ENCODE results near the gene ENTR1.

Gene ENTR1

GRCh38 chr9:136404801-136405136, 5.6 kb downstream of the ENTR1 start:
- peaks cover 30% of the 10 kb centered on the region for H3K79me2 ChIP-seq (ENCODE audit: control insufficient read depth, low read length)
- H3F3A ChIP-seq (ENCODE audit: control insufficient read depth, insufficient read depth): peaks cover 14% of the 10 kb centered on the region; the same call in 1 of the 2 replicates
- H3K36me3 ChIP-seq (ENCODE audit: control insufficient read depth, low read length): peaks cover 75% of the 10 kb centered on the region
- peaks cover 28% of the 10 kb centered on the region for H3K4me1 ChIP-seq (ENCODE audit: control insufficient read depth, low read length)
- no peak overlapping the region for H3K27ac ChIP-seq (ENCODE audit: low read depth, low read length)
- no peaks in the 10 kb centered on the region for H3K9me3 ChIP-seq (ENCODE audit: control insufficient read depth, insufficient read depth, low read length)
- no peak overlapping the region for H3K4me3 ChIP-seq (ENCODE audit: low read length)
- H4K20me1 ChIP-seq (ENCODE audit: control insufficient read depth, insufficient read depth, low read depth, low read length): no peaks in the 10 kb centered on the region; the same call in 1 of the 2 replicates
- H3K9me2 ChIP-seq (replicated peaks; ENCODE audit: control insufficient read depth, low read length): no peaks in the 10 kb centered on the region
- H3K27me3 ChIP-seq (ENCODE audit: control insufficient read depth, low read length): no peaks in the 10 kb centered on the region
- no peak overlapping the region for H3K4me2 ChIP-seq (ENCODE audit: low read length)
- TF ChIP-seq EZH2phosphoT487 (IDR thresholded peaks at IDR 0.05; ENCODE audit: borderline replicate concordance, low read length) (no peak), CTCF (IDR thresholded peaks at IDR 0.05; ENCODE audit: low read depth, low read length, poor library complexity, severe bottlenecking) (no peak)

GRCh38 chr9:136403915-136404800, 6.3 kb downstream of the ENTR1 start:
- Histone ChIP-seq H3K27me3 (ENCODE audit: control insufficient read depth, low read length) (no peaks in the 10 kb centered on the region), H3K4me2 (ENCODE audit: low read length) (no peak overlapping the region)

GRCh38 chr9:136403538-136403914, 6.9 kb downstream of the ENTR1 start:
- no peak for TF ChIP-seq EZH2phosphoT487 (IDR thresholded peaks at IDR 0.05; ENCODE audit: borderline replicate concordance, low read length)
- no peak for TF ChIP-seq CTCF (IDR thresholded peaks at IDR 0.05; ENCODE audit: low read depth, low read length, poor library complexity, severe bottlenecking)
- Histone ChIP-seq H3K79me2 (ENCODE audit: control insufficient read depth, low read length) (peaks cover 30% of the 10 kb centered on the region), H3K4me2 (ENCODE audit: low read length) (no peak overlapping the region), H3F3A (ENCODE audit: control insufficient read depth, insufficient read depth) (peaks cover 14% of the 10 kb centered on the region; the same call in 1 of the 2 replicates), H3K27me3 (ENCODE audit: control insufficient read depth, low read length) (no peaks in the 10 kb centered on the region), H3K27ac (ENCODE audit: low read depth, low read length) (no peak overlapping the region), H3K9me3 (ENCODE audit: control insufficient read depth, insufficient read depth, low read length) (no peaks in the 10 kb centered on the region), H3K9me2 (replicated peaks; ENCODE audit: control insufficient read depth, low read length) (no peaks in the 10 kb centered on the region), H3K4me1 (ENCODE audit: control insufficient read depth, low read length) (peaks cover 22% of the 10 kb centered on the region), H3K4me3 (ENCODE audit: low read length) (no peak overlapping the region), H3K36me3 (ENCODE audit: control insufficient read depth, low read length) (peaks cover 71% of the 10 kb centered on the region), H4K20me1 (ENCODE audit: control insufficient read depth, insufficient read depth, low read depth, low read length) (no peaks in the 10 kb centered on the region; the same call in none of the 2 replicates)

More at GRCh38 chr9:136403915-136404800, 6.3 kb downstream of the ENTR1 start:
- Histone ChIP-seq H3K9me2 (replicated peaks; ENCODE audit: control insufficient read depth, low read length) (no peaks in the 10 kb centered on the region), H3F3A (ENCODE audit: control insufficient read depth, insufficient read depth) (peaks cover 14% of the 10 kb centered on the region; the same call in 1 of the 2 replicates), H3K4me1 (ENCODE audit: control insufficient read depth, low read length) (peaks cover 22% of the 10 kb centered on the region), H3K27ac (ENCODE audit: low read depth, low read length) (no peak overlapping the region), H3K79me2 (ENCODE audit: control insufficient read depth, low read length) (peaks cover 30% of the 10 kb centered on the region), H3K9me3 (ENCODE audit: control insufficient read depth, insufficient read depth, low read length) (no peaks in the 10 kb centered on the region), H3K36me3 (ENCODE audit: control insufficient read depth, low read length) (peaks cover 72% of the 10 kb centered on the region), H4K20me1 (ENCODE audit: control insufficient read depth, insufficient read depth, low read depth, low read length) (no peaks in the 10 kb centered on the region; the same call in 1 of the 2 replicates), H3K4me3 (ENCODE audit: low read length) (no peak overlapping the region)
- no peak for TF ChIP-seq EZH2phosphoT487 (IDR thresholded peaks at IDR 0.05; ENCODE audit: borderline replicate concordance, low read length)
- no peak for TF ChIP-seq CTCF (IDR thresholded peaks at IDR 0.05; ENCODE audit: low read depth, low read length, poor library complexity, severe bottlenecking)

Measured in DOHH2 (cell line).